ENCODE results near the gene IKZF3. TPM values are rescaled to one million over a fixed set of nuclear protein-coding genes. Genes with fewer than 3 reads are reported as not detected.

The IKZF3 gene
- total and polyA plus RNA-seq, 4 donors: 1.0 to 3.9 (median 2.6) TPM

DNA sequence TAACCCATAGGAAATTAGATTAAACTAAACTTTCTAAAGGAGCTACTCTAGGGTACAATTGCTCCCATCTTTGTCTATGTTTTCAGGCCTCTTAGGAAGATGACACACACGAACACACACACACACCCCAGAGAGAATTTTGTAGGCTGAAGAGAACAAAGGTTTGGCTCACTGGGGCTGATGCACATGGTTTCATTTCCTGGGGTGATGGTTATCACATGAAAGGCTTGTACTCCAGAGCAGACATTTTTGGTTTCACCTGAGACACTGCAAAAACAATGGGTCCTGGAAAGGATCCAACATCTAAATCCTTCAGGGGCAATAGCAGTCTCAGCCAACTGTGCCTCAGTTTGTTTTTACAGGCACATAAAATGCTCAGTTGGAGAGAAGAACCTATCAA, 63.6 kb downstream of the IKZF3 start:
- TF ChIP-seq CTCF (IDR thresholded peaks at IDR 0.05; ENCODE audit: control extremely low read depth, extremely low read depth): no peak
- WGBS, 2 donors: 44 to 55% methylated on average over 1 of the region's 1 CpG
- H3K36me3 ChIP-seq (ENCODE audit: control insufficient read depth in 4 of 4, insufficient read depth in 4 of 4, low read length in 4 of 4): no peaks in the 10 kb centered on the region
- ATAC-seq (ENCODE audit: insufficient read depth, low FRiP score): no peak
- no peak overlapping the region for H3K9ac ChIP-seq (ENCODE audit: insufficient read depth in 1 of 2, low read length in 2 of 2)
- DNase-seq: no peak
- H3K27me3 ChIP-seq (ENCODE audit: control insufficient read depth in 3 of 3, insufficient read depth in 3 of 3, low read length in 2 of 3): no peaks in the 10 kb centered on the region
- H3K4me3 ChIP-seq: no peak overlapping the region
- no peak overlapping the region for H3K27ac ChIP-seq (ENCODE audit: low read depth in 1 of 2, low read length in 1 of 2)
- no peaks in the 10 kb centered on the region for H3K9me3 ChIP-seq (ENCODE audit: control insufficient read depth in 4 of 4, insufficient read depth in 3 of 4, low read length in 3 of 4)
- H3K4me1 ChIP-seq (ENCODE audit: control insufficient read depth in 5 of 5, insufficient read depth in 5 of 5, low read length in 5 of 5): no peaks in the 10 kb centered on the region

DNA sequence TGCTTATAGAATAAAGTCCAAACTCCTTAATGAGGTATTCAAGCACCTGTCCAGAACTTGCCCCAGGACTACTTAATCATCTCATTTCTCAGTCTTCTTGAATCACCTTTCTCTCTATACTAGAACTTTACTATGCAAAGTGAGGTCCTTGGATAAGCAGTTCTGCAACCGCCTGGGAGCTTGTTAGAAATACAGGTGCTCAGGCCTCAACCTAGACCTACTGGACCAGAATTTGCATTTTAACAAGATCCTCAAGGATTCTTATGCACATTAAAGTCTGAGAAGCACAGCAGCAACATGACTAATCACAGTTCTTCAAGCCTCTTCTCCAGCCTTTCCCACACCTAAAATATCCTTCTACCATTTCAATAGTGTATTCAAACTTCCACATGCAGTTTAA, 64.7 kb downstream of the IKZF3 start:
- TF ChIP-seq CTCF (IDR thresholded peaks at IDR 0.05; ENCODE audit: control extremely low read depth, extremely low read depth): no peak
- Histone ChIP-seq H3K27ac (ENCODE audit: low read depth in 1 of 2, low read length in 1 of 2) (no peak overlapping the region), H3K9me3 (ENCODE audit: control insufficient read depth in 4 of 4, insufficient read depth in 3 of 4, low read length in 3 of 4) (no peaks in the 10 kb centered on the region), H3K27me3 (ENCODE audit: control insufficient read depth in 3 of 3, insufficient read depth in 3 of 3, low read length in 2 of 3) (no peaks in the 10 kb centered on the region), H3K36me3 (ENCODE audit: control insufficient read depth in 4 of 4, insufficient read depth in 4 of 4, low read length in 4 of 4) (no peaks in the 10 kb centered on the region), H3K9ac (ENCODE audit: insufficient read depth in 1 of 2, low read length in 2 of 2) (no peak overlapping the region), H3K4me3 (no peak overlapping the region), H3K4me1 (ENCODE audit: control insufficient read depth in 5 of 5, insufficient read depth in 5 of 5, low read length in 5 of 5) (no peaks in the 10 kb centered on the region)
- no peak for DNase-seq
- WGBS, 2 donors: 65 to 91% methylated on average over 1 of the region's 1 CpG
- ATAC-seq (ENCODE audit: insufficient read depth, low FRiP score): no peak

GRCh38 chr17:39794249-39794970, 69.7 kb downstream of the IKZF3 start:
- no peak for ATAC-seq (ENCODE audit: insufficient read depth, low FRiP score)
- no peak for TF ChIP-seq CTCF (IDR thresholded peaks at IDR 0.05; ENCODE audit: control extremely low read depth, extremely low read depth)

More at GRCh38 chr17:39794249-39794970, 69.7 kb downstream of the IKZF3 start:
- no peak overlapping the region for H3K4me3 ChIP-seq
- no peak overlapping the region for H3K9ac ChIP-seq (ENCODE audit: insufficient read depth in 1 of 2, low read length in 2 of 2)
- H3K27ac ChIP-seq (ENCODE audit: low read depth in 1 of 2, low read length in 1 of 2): no peak overlapping the region
- no peaks in the 10 kb centered on the region for H3K4me1 ChIP-seq (ENCODE audit: control insufficient read depth in 5 of 5, insufficient read depth in 5 of 5, low read length in 5 of 5)
- no peaks in the 10 kb centered on the region for H3K9me3 ChIP-seq (ENCODE audit: control insufficient read depth in 4 of 4, insufficient read depth in 3 of 4, low read length in 3 of 4)
- no peak for DNase-seq
- no peaks in the 10 kb centered on the region for H3K27me3 ChIP-seq (ENCODE audit: control insufficient read depth in 3 of 3, insufficient read depth in 3 of 3, low read length in 2 of 3)
- WGBS, 2 donors: 76 to 85% methylated on average over 2 of the region's 2 CpGs
- no peaks in the 10 kb centered on the region for H3K36me3 ChIP-seq (ENCODE audit: control insufficient read depth in 4 of 4, insufficient read depth in 4 of 4, low read length in 4 of 4)
